ENCODE measurements around the gene MRPL43. TPM values are rescaled to one million over a fixed set of nuclear protein-coding genes. Genes with fewer than 3 reads are reported as not detected.

MRPL43 gene
- total RNA-seq, 1 donor from 2014 or later, result 81.6 TPM

- H3K4me3 Mint-ChIP-seq (ENCODE audit: unreplicated experiment), result peak overlapping the region; percentile 82
- peak overlapping the region; percentile 99 for H3K27ac Mint-ChIP-seq (ENCODE audit: unreplicated experiment)
- peaks cover 10% of the 10 kb centered on the region for H3K36me3 Mint-ChIP-seq (ENCODE audit: unreplicated experiment)
- no peaks in the 10 kb centered on the region for H3K27me3 Mint-ChIP-seq (ENCODE audit: unreplicated experiment)
- DNase-seq (ENCODE audit: extremely low spot score, unreplicated experiment), result peak; percentile 95
- peaks cover 32% of the 10 kb centered on the region for H3K4me1 Mint-ChIP-seq (ENCODE audit: unreplicated experiment)
- H3K9me3 Mint-ChIP-seq (ENCODE audit: unreplicated experiment), result no peaks in the 10 kb centered on the region
- TF ChIP-seq CTCF (IDR thresholded peaks at IDR 0.05), result peak; percentile 97
Observed at GRCh38 chr10:100998991-100999741, 11.9 kb upstream of the MRPL43 start.

GRCh38 chr10:100998183-100998990 lies 11.1 kb upstream of the MRPL43 start:
- Mint-ChIP-seq H3K9me3 (ENCODE audit: unreplicated experiment) (no peaks in the 10 kb centered on the region), H3K4me3 (ENCODE audit: unreplicated experiment) (peak overlapping the region; percentile 82), H3K36me3 (ENCODE audit: unreplicated experiment) (peaks cover 6% of the 10 kb centered on the region), H3K4me1 (ENCODE audit: unreplicated experiment) (peaks cover 32% of the 10 kb centered on the region), H3K27ac (ENCODE audit: unreplicated experiment) (peak overlapping the region; percentile 99), H3K27me3 (ENCODE audit: unreplicated experiment) (no peaks in the 10 kb centered on the region)
- TF ChIP-seq CTCF (IDR thresholded peaks at IDR 0.05), result no peak
- peak; percentile 96 for DNase-seq (ENCODE audit: extremely low spot score, unreplicated experiment)

GRCh38 chr10:100997360-100998182 lies 10.3 kb upstream of the MRPL43 start:
- H3K27ac Mint-ChIP-seq (ENCODE audit: unreplicated experiment), result peak overlapping the region; percentile 99
- peak; percentile 94 for DNase-seq (ENCODE audit: extremely low spot score, unreplicated experiment)
- H3K4me1 Mint-ChIP-seq (ENCODE audit: unreplicated experiment), result peaks cover 32% of the 10 kb centered on the region
- no peaks in the 10 kb centered on the region for H3K9me3 Mint-ChIP-seq (ENCODE audit: unreplicated experiment)
- TF ChIP-seq CTCF (IDR thresholded peaks at IDR 0.05), result peak; percentile 95
- peaks cover 5% of the 10 kb centered on the region for H3K36me3 Mint-ChIP-seq (ENCODE audit: unreplicated experiment)
- H3K4me3 Mint-ChIP-seq (ENCODE audit: unreplicated experiment), result peak overlapping the region; percentile 82
- no peaks in the 10 kb centered on the region for H3K27me3 Mint-ChIP-seq (ENCODE audit: unreplicated experiment)

- Mint-ChIP-seq H3K9me3 (ENCODE audit: unreplicated experiment) (no peaks in the 10 kb centered on the region), H3K27me3 (ENCODE audit: unreplicated experiment) (no peaks in the 10 kb centered on the region), H3K27ac (ENCODE audit: unreplicated experiment) (peak overlapping the region; percentile 99), H3K36me3 (ENCODE audit: unreplicated experiment) (peaks cover 5% of the 10 kb centered on the region), H3K4me1 (ENCODE audit: unreplicated experiment) (peaks cover 31% of the 10 kb centered on the region), H3K4me3 (ENCODE audit: unreplicated experiment) (peak overlapping the region; percentile 82)
- DNase-seq (ENCODE audit: extremely low spot score, unreplicated experiment), result no peak
- TF ChIP-seq CTCF (IDR thresholded peaks at IDR 0.05), result no peak
Observed at GRCh38 chr10:100996678-100997359, 9.5 kb upstream of the MRPL43 start.
